Measurements from ENCODE around the gene OTUB1. TPM values are rescaled to one million over a fixed set of nuclear protein-coding genes. Genes with fewer than 3 reads are reported as not detected.
A peak's percentile ranks its signal among the peaks of the same experiment; 100 is the strongest.
"Not testable (repeated sequence)": the region's sequence is repeated elsewhere in the genome, so short reads cannot be mapped to it uniquely, and the experiment has no call there.

The OTUB1 gene
- total and polyA plus RNA-seq, 11 donors, result 46.7 to 83.1 (median 54.5) TPM

GRCh38 chr11:63952570-63952969 is 33.7 kb upstream of the OTUB1 start:
- TF ChIP-seq POLR2A (IDR thresholded peaks at IDR 0.05), result no peak
- no peak for TF ChIP-seq CTCF (IDR thresholded peaks at IDR 0.05)
- no peaks in the 10 kb centered on the region for H3K9me3 ChIP-seq
- peak overlapping the region in 1 of 12 donors; percentile 52 for H3K27ac ChIP-seq
- peaks cover 0 to 2% (median 0%) of the 10 kb centered on the region in 12 donors for H3K4me1 ChIP-seq
- ATAC-seq, result peak in 1 of 4 donors; percentile 10
- 90 to 99% (median 98%) methylated on average over 4 of the region's 4 CpGs for WGBS, 4 donors
- H3K27me3 ChIP-seq, result no peaks in the 10 kb centered on the region
- intact Hi-C loops (cut with DNase I), result no loop called here
- H3K36me3 ChIP-seq, result peaks cover 0 to 71% (median 62%) of the 10 kb centered on the region in 9 donors
- no peak overlapping the region for H3K4me3 ChIP-seq
- no peak for DNase-seq

- TF ChIP-seq CTCF (IDR thresholded peaks at IDR 0.05), result no peak
- no peak for TF ChIP-seq POLR2A (IDR thresholded peaks at IDR 0.05)
- Histone ChIP-seq H3K27me3 (no peaks in the 10 kb centered on the region), H3K27ac (no peak overlapping the region), H3K36me3 (peaks cover 0 to 37% (median 33%) of the 10 kb centered on the region in 9 donors), H3K4me3 (no peak overlapping the region), H3K4me1 (peaks cover 0 to 4% (median 0%) of the 10 kb centered on the region in 12 donors), H3K9me3 (no peaks in the 10 kb centered on the region)
- no peak for DNase-seq
- 77 to 88% (median 86%) methylated on average over 5 of the region's 5 CpGs for WGBS, 4 donors
- intact Hi-C loops (cut with DNase I), result no loop called here
- no peak for ATAC-seq
Observed at GRCh38 chr11:63958008-63958407, 28.2 kb upstream of the OTUB1 start.

- Histone ChIP-seq H3K36me3 (peaks cover 0 to 7% (median 0%) of the 10 kb centered on the region in 9 donors), H3K4me1 (peaks cover 0 to 4% (median 0%) of the 10 kb centered on the region in 12 donors), H3K4me3 (no peak overlapping the region), H3K27me3 (no peaks in the 10 kb centered on the region), H3K9me3 (no peaks in the 10 kb centered on the region), H3K27ac (no peak overlapping the region)
- DNase-seq (no peak), ATAC-seq (peak in 3 of 4 donors; percentile 34 to 55 (median 51))
- 45 to 57% (median 55%) methylated on average over 18 to 19 of the region's 19 CpGs for WGBS, 4 donors
- intact Hi-C loops (cut with DNase I), result no loop called here
- no peak for TF ChIP-seq CTCF (IDR thresholded peaks at IDR 0.05)
- TF ChIP-seq POLR2A (IDR thresholded peaks at IDR 0.05), result no peak
Observed at GRCh38 chr11:63961608-63962412, 24.4 kb upstream of the OTUB1 start.

- H3K4me1 ChIP-seq; ATAC-seq; H3K27ac ChIP-seq; H3K4me3 ChIP-seq; intact Hi-C loops (cut with DNase I); DNase-seq; H3K9me3 ChIP-seq; H3K36me3 ChIP-seq; H3K27me3 ChIP-seq: not testable (repeated sequence)
- WGBS, 4 donors, result 95 to 96% (median 96%) methylated on average over 4 of the region's 4 CpGs
Observed at GRCh38 chr11:63963895-63964294, 22.3 kb upstream of the OTUB1 start.

Data from heart left ventricle (tissue), 16 donors.